ENCODE measurements around the gene ECT2L.

Gene ECT2L

DNA sequence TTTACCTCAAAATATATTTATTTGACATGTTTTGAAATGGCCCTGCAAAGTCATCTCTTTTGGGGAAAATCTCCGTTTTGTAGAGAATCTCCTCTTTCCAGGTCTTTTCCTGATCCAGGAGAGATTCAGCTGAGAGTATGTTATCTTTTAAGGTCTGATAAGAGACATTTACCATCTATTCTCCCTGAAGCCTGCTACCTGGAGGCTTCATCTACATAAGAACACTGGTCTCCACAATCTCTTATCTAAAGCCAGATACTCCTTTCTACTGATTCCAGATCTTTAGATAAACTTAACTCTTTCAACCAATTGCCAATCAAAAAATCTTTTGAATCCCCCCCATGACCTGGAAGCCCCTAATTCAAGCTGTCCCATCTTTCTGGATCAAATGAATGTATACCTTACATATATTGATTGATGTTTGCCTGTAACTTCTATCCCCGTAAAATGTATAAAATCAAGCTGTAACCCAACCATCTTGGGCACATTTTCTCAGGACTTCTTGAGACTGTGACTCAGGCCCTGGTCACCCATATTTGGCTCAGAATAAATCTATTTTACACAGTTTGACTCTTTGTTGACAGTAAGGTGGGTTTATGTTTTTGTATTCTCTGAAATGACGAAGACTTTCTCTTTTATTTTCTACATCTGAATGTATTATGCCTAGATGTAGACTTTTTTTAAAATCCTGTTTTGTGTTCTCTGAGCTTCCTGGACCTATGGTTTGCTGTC lies 95.5 kb downstream of the ECT2L start:
- TF ChIP-seq, protein P1, sequence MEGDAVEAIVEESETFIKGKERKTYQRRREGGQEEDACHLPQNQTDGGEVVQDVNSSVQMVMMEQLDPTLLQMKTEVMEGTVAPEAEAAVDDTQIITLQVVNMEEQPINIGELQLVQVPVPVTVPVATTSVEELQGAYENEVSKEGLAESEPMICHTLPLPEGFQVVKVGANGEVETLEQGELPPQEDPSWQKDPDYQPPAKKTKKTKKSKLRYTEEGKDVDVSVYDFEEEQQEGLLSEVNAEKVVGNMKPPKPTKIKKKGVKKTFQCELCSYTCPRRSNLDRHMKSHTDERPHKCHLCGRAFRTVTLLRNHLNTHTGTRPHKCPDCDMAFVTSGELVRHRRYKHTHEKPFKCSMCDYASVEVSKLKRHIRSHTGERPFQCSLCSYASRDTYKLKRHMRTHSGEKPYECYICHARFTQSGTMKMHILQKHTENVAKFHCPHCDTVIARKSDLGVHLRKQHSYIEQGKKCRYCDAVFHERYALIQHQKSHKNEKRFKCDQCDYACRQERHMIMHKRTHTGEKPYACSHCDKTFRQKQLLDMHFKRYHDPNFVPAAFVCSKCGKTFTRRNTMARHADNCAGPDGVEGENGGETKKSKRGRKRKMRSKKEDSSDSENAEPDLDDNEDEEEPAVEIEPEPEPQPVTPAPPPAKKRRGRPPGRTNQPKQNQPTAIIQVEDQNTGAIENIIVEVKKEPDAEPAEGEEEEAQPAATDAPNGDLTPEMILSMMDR (conservative IDR thresholded peaks at IDR 0.05): no peak
- no peak overlapping the region for H3K27ac ChIP-seq

DNA sequence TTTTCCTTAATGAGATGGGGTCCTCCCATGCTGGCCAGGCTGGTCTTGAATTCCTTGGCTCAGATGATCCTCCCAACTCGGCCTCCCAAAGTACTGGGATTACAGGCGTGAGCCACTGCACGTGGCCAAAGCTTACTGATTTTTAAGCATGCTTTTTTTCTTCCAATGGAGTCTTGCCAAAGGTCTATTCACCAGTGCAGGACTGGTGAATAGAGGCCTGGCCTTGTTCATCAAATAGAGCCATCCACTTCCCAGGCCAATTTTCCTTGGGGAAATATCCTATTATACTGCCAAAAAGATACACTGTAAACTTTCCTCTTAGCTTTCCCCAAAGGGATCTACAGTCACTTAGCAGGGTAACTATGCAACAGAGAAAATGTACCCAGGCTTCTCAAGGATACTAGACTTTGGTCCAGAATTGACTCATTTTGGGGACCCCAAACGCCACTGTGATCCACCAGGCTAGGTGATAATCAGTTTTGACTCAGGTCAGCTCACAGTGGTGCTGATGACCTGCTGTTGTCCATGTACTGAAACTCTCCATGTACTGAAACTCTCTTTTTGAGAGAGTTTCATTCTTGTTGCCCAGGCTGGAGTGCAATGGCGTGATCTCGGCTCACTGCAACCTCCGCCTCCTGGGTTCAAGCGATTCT lies 100.3 kb downstream of the ECT2L start:
- H3K27ac ChIP-seq: no peak overlapping the region
- TF ChIP-seq, protein P1 (conservative IDR thresholded peaks at IDR 0.05): no peak

DNA sequence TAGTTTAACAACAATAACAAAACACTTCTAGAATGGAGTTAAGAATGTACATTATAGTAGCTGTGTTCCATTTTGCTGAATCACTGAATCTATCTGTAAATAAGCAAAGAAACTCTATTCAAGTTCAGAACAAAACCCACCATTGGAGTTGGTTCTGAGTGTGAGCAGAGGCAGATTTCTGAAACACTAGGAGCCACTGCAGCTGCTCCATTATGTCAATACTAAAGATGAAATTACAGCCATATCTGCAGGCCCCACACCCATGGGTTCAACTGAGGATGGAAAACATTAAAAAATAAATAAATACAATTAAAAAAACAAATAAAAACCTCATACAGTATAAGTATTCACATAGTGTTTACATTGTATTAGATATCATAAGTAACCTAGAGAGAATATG lies 101.1 kb downstream of the ECT2L start:
- TF ChIP-seq, protein P1 (conservative IDR thresholded peaks at IDR 0.05): no peak

DNA sequence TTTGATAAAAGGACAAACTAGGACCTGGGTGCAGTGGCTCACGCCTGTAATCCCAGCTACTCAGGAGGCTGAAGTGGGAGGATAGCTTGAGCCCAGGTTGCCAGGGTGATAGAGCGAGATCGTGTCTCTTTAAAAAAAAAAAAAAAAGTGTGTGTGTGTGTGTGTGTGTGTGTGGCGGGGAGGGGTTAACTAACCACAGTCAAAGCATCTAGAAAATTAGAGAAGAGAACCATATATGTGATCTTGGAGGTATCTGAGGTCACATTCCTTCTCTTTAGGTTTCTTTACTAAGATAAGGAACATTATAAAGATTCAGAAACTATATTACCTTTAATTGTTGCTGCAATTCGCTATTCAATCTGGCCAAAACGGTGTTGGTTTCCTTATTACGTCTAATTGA lies 111.3 kb downstream of the ECT2L start:
- TF ChIP-seq, protein P1 (conservative IDR thresholded peaks at IDR 0.05): no peak
- no peak overlapping the region for H3K27ac ChIP-seq

More for the DNA sequence above, 101.1 kb downstream of the ECT2L start:
- H3K27ac ChIP-seq: no peak overlapping the region

DNA sequence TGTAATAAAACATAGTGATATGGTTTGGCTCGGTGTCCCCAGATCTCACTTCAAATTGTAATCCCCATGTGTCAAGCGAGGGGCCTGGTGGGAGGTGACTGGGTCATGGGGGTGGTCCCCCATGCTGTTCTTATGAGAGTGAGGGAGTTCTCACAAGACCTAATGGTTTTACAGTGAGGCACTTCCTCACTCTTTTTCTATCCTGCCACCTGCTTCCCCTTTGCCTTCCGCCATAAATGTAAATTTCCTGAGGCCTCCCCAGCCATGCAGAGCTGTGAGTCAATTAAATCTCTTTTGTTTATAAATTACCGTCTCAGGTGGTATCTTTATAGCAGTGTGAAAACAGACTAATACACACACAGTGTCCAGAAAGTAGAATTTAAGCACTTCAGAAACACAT lies 113.6 kb downstream of the ECT2L start:
- H3K27ac ChIP-seq: no peak overlapping the region
- TF ChIP-seq, protein P1 (conservative IDR thresholded peaks at IDR 0.05): no peak

DNA sequence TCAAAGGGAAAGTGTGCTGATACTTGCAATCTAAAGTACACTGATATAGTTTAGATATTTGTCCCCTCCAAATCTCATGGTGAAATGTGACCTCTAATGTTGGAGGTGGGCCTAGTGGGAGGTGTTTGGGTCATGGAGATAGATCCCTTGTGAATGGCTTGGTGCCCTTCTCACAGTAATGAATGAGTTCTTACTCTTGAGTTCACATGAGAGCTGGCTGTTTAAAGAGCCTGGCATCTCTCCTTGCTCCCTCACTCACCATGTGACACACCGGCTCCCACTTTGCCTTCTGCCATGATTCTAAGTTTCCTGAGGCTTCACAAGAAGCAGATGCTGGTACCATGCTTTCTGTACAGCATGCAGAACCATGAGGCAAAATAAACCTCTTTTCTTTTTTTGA lies 114.1 kb downstream of the ECT2L start:
- TF ChIP-seq, protein P1 (conservative IDR thresholded peaks at IDR 0.05): no peak
- H3K27ac ChIP-seq: no peak overlapping the region

DNA sequence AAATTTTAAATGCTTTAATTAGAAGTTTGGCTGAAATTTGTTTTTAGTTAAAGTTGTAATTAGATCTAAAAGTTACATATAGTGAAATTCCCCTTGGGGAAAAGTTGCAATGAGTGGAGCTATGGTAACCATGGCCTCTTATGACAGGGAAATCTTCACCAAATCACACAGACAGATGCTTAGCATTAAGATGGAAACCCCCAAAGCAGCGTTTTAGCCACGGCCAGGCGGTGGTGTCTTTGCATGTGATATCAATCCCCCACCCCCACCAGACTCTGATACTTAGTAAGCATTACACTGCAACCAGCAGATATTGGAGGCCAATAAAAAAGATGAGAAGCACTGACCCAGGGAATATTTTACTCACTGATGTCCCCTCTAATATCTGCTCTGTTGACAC lies 116.4 kb downstream of the ECT2L start:
- TF ChIP-seq, protein P1 (conservative IDR thresholded peaks at IDR 0.05): no peak
- H3K27ac ChIP-seq: no peak overlapping the region

All from VCaP (cell line).